Mesenchymal stem cell (in vitro differentiated cells and primary cell): ENCODE results near the gene CLSTN1.

Experiments
- DNase-seq: peaks from one replicate; pipeline ENCODE4 v3.0.0-alpha.2; 2013
- H2AFZ ChIP-seq: one replicate; pipeline ENCODE4 v1.6.1; 2013; ENCODE audit warnings: low read depth, mild to moderate bottlenecking, control low read depth, inconsistent platforms, low read length, moderate library complexity
- H2AK5ac ChIP-seq: 2 replicates; pipeline ENCODE4 v1.6.1; 2013; ENCODE audit warnings: low read length, moderate library complexity, mild to moderate bottlenecking, inconsistent platforms; ENCODE audit not compliant: severe bottlenecking
- H2BK120ac ChIP-seq: one replicate; pipeline ENCODE4 v1.6.1; 2013; ENCODE audit warnings: low read depth, mild to moderate bottlenecking, inconsistent platforms, low read length, moderate library complexity
- H2BK12ac ChIP-seq, 2 experiments: one replicate each; pipeline ENCODE4 v1.6.1; 2013; ENCODE audit warnings: inconsistent platforms in 2 of 2, low read length in 2 of 2, mild to moderate bottlenecking in 2 of 2, moderate library complexity in 2 of 2, control low read depth in 1 of 2
- H2BK15ac ChIP-seq: one replicate; pipeline ENCODE4 v1.6.1; 2013; ENCODE audit warnings: mild to moderate bottlenecking, low read depth, inconsistent platforms; ENCODE audit not compliant: poor library complexity, severe bottlenecking
- H2BK5ac ChIP-seq: 2 replicates; pipeline ENCODE4 v1.6.1; 2013; ENCODE audit warnings: low read depth, mild to moderate bottlenecking, low read length, control low read depth, inconsistent platforms; ENCODE audit not compliant: poor library complexity, severe bottlenecking
- H3K14ac ChIP-seq, 2 experiments: one replicate each; pipeline ENCODE4 v1.6.1; 2013; ENCODE audit warnings: inconsistent platforms in 2 of 2, low read length in 2 of 2, control low read depth in 1 of 2, mild to moderate bottlenecking in 1 of 2, moderate library complexity in 1 of 2
- H3K18ac ChIP-seq, 2 experiments: one replicate each; pipeline ENCODE4 v1.6.1; 2013; ENCODE audit warnings: inconsistent platforms in 2 of 2, low read length in 2 of 2, control low read depth in 1 of 2, low read depth in 1 of 2, mild to moderate bottlenecking in 1 of 2
- H3K23ac ChIP-seq, 2 experiments: one replicate each; pipeline ENCODE4 v1.6.1; 2013; ENCODE audit warnings: inconsistent platforms in 2 of 2, low read length in 2 of 2, mild to moderate bottlenecking in 2 of 2, moderate library complexity in 2 of 2, control low read depth in 1 of 2
- H3K27ac ChIP-seq: 2 replicates; pipeline ENCODE4 v1.5.1; 2013; ENCODE audit warnings: mild to moderate bottlenecking, moderate library complexity, low read length, control low read depth, inconsistent platforms; ENCODE audit not compliant: poor library complexity, severe bottlenecking
- H3K27me3 ChIP-seq, 2 experiments: 2 replicates each; pipeline versions ENCODE4 v1.6.1 to v1.7.0; 2013; ENCODE audit warnings: low read length in 2 of 2, mild to moderate bottlenecking in 2 of 2, moderate library complexity in 2 of 2, control low read depth in 1 of 2, inconsistent platforms in 1 of 2; ENCODE audit not compliant: control insufficient read depth in 1 of 2, insufficient read depth in 1 of 2
- H3K36me3 ChIP-seq, 2 experiments: 2 replicates each; pipeline versions ENCODE4 v1.6.1 to v1.7.0; 2013; ENCODE audit warnings: low read length in 2 of 2, control low read depth in 1 of 2, inconsistent platforms in 1 of 2, low read depth in 1 of 2, mild to moderate bottlenecking in 1 of 2; ENCODE audit not compliant: insufficient read depth in 2 of 2, control insufficient read depth in 1 of 2
- H3K4ac ChIP-seq, 2 experiments: one replicate each; pipeline ENCODE4 v1.6.1; 2013; ENCODE audit warnings: inconsistent platforms in 2 of 2, low read length in 2 of 2, mild to moderate bottlenecking in 2 of 2, moderate library complexity in 2 of 2, control low read depth in 1 of 2, low read depth in 1 of 2
- H3K4me1 ChIP-seq: 2 replicates; pipeline ENCODE4 v1.6.1; 2013; ENCODE audit warnings: low read depth, low read length, control low read depth; ENCODE audit not compliant: control insufficient read depth, insufficient read depth
- H3K4me2 ChIP-seq: 2 replicates; pipeline ENCODE4 v1.6.1; 2013; ENCODE audit warnings: low read length, mild to moderate bottlenecking, inconsistent platforms; ENCODE audit not compliant: poor library complexity, severe bottlenecking
- H3K4me3 ChIP-seq, 2 experiments: 2 replicates each; pipeline versions ENCODE4 v1.5.1 to v1.7.0; 2013; ENCODE audit warnings: low read length in 2 of 2, mild to moderate bottlenecking in 2 of 2, control low read depth in 1 of 2, low read depth in 1 of 2; ENCODE audit not compliant: insufficient read depth in 1 of 2
- H3K79me1 ChIP-seq: replicated peaks from 2 replicates; pipeline ENCODE4 v1.6.1; 2013; ENCODE audit warnings: mild to moderate bottlenecking, control low read depth, low read length, inconsistent platforms; ENCODE audit not compliant: poor library complexity, severe bottlenecking
- H3K9ac ChIP-seq: 2 replicates; pipeline ENCODE4 v1.7.0; 2013; ENCODE audit warnings: mild to moderate bottlenecking, low read length, moderate library complexity
- H3K9me3 ChIP-seq: 2 replicates; pipeline ENCODE4 v1.7.0; 2013; ENCODE audit warnings: mild to moderate bottlenecking, low read length; ENCODE audit not compliant: control insufficient read depth
- H4K8ac ChIP-seq: one replicate; pipeline ENCODE4 v1.6.1; 2013; ENCODE audit warnings: inconsistent platforms, mild to moderate bottlenecking, low read length, moderate library complexity
- H4K91ac ChIP-seq: one replicate; pipeline ENCODE4 v1.6.1; 2013; ENCODE audit warnings: mild to moderate bottlenecking, low read length, inconsistent platforms
- WGBS: methylation state at CpG from one replicate; pipeline ENCODE4 v1.1.7; 2013; ENCODE audit warnings: mixed read lengths; 5-methylcytosine and 5-hydroxymethylcytosine counted together

The CLSTN1 gene

GRCh38 chr1:9770298-9770697 is 53.5 kb downstream of the CLSTN1 start:
- no peak overlapping the region for H2BK120ac ChIP-seq
- 89% methylated on average over 10 of the region's 10 CpGs for WGBS
- no peak overlapping the region for H3K4me3 ChIP-seq

GRCh38 chr1:9768983-9769382 is 54.8 kb downstream of the CLSTN1 start:
- H4K91ac ChIP-seq: no peak overlapping the region
- H2BK12ac ChIP-seq: no peak overlapping the region
- peaks cover 20% of the 10 kb centered on the region for H3K79me1 ChIP-seq
- H2AK5ac ChIP-seq: no peak overlapping the region
- H2AFZ ChIP-seq: no peak overlapping the region
- H2BK15ac ChIP-seq: no peak overlapping the region
- H2BK120ac ChIP-seq: no peak overlapping the region
- WGBS: 50% methylated on average over 1 of the region's 3 CpGs
- no peak overlapping the region for H3K14ac ChIP-seq
- no peak overlapping the region for H3K4ac ChIP-seq
- H4K8ac ChIP-seq: no peak overlapping the region
- DNase-seq: no peak
- H3K4me1 ChIP-seq: peaks cover 12% of the 10 kb centered on the region
- H3K27ac ChIP-seq: no peak overlapping the region
- no peak overlapping the region for H2BK5ac ChIP-seq
- no peak overlapping the region for H3K4me3 ChIP-seq
- H3K23ac ChIP-seq: no peak overlapping the region
- H3K18ac ChIP-seq: no peak overlapping the region
- peaks cover 11% of the 10 kb centered on the region in 2 experiments for H3K36me3 ChIP-seq
- H3K9me3 ChIP-seq: no peaks in the 10 kb centered on the region
- H3K4me2 ChIP-seq: no peak overlapping the region
- no peaks in the 10 kb centered on the region for H3K27me3 ChIP-seq
- H3K9ac ChIP-seq: no peak overlapping the region

More at GRCh38 chr1:9770298-9770697, 53.5 kb downstream of the CLSTN1 start:
- no peak overlapping the region for H3K14ac ChIP-seq
- no peak for DNase-seq
- peak overlapping the region; percentile 32 for H3K9ac ChIP-seq
- H3K27ac ChIP-seq: no peak overlapping the region
- no peak overlapping the region for H2AK5ac ChIP-seq
- no peaks in the 10 kb centered on the region for H3K27me3 ChIP-seq
- no peak overlapping the region for H3K23ac ChIP-seq
- peaks cover 28% of the 10 kb centered on the region for H3K79me1 ChIP-seq
- H2BK15ac ChIP-seq: peak overlapping the region; percentile 21
- no peak overlapping the region for H2AFZ ChIP-seq
- no peaks in the 10 kb centered on the region for H3K9me3 ChIP-seq
- H3K36me3 ChIP-seq: peaks cover 11% of the 10 kb centered on the region in 2 experiments
- H2BK5ac ChIP-seq: no peak overlapping the region
- H3K4ac ChIP-seq: no peak overlapping the region
- no peak overlapping the region for H4K91ac ChIP-seq
- peaks cover 11% of the 10 kb centered on the region for H3K4me1 ChIP-seq
- H3K18ac ChIP-seq: no peak overlapping the region
- H3K4me2 ChIP-seq: no peak overlapping the region
- H2BK12ac ChIP-seq: no peak overlapping the region
- H4K8ac ChIP-seq: no peak overlapping the region

GRCh38 chr1:9767964-9768668 is 55.6 kb downstream of the CLSTN1 start:
- 97% methylated on average over 24 of the region's 24 CpGs for WGBS
- Histone ChIP-seq H4K8ac (no peak overlapping the region), H4K91ac (no peak overlapping the region), H3K4me3 (no peak overlapping the region), H3K18ac (no peak overlapping the region), H3K4me2 (no peak overlapping the region), H3K36me3 (peaks cover 10% of the 10 kb centered on the region in 2 experiments), H2BK120ac (no peak overlapping the region), H3K4ac (no peak overlapping the region), H2AK5ac (no peak overlapping the region), H2BK12ac (no peak overlapping the region), H3K27ac (no peak overlapping the region), H2BK5ac (no peak overlapping the region), H3K79me1 (peaks cover 25% of the 10 kb centered on the region), H3K27me3 (no peaks in the 10 kb centered on the region), H3K9me3 (no peaks in the 10 kb centered on the region), H3K14ac (no peak overlapping the region), H2BK15ac (no peak overlapping the region), H2AFZ (no peak overlapping the region), H3K4me1 (peaks cover 12% of the 10 kb centered on the region), H3K23ac (no peak overlapping the region), H3K9ac (no peak overlapping the region)
- DNase-seq: no peak

GRCh38 chr1:9766759-9767442 is 56.9 kb downstream of the CLSTN1 start:
- H2BK12ac ChIP-seq: peak overlapping the region in 1 of 2 experiments; percentile 49
- peak overlapping the region in 1 of 2 experiments; percentile 52 for H3K18ac ChIP-seq
- no peak overlapping the region for H3K4me2 ChIP-seq
- no peak overlapping the region for H3K4ac ChIP-seq
- H2BK5ac ChIP-seq: no peak overlapping the region
- peak; percentile 99 for DNase-seq
- H3K23ac ChIP-seq: no peak overlapping the region
- H3K36me3 ChIP-seq: peaks cover 1 to 7% of the 10 kb centered on the region in 2 experiments
- H3K9me3 ChIP-seq: no peaks in the 10 kb centered on the region
- peaks cover 18% of the 10 kb centered on the region for H3K79me1 ChIP-seq
- peak overlapping the region; percentile 62 for H3K9ac ChIP-seq
- no peaks in the 10 kb centered on the region for H3K27me3 ChIP-seq
- no peak overlapping the region for H2AK5ac ChIP-seq
- peaks cover 12% of the 10 kb centered on the region for H3K4me1 ChIP-seq
- H3K14ac ChIP-seq: no peak overlapping the region
- H4K8ac ChIP-seq: no peak overlapping the region
- H2AFZ ChIP-seq: no peak overlapping the region
- peak overlapping the region; percentile 82 for H3K27ac ChIP-seq
- H2BK120ac ChIP-seq: no peak overlapping the region
- H4K91ac ChIP-seq: no peak overlapping the region
- no peak overlapping the region for H3K4me3 ChIP-seq
- no peak overlapping the region for H2BK15ac ChIP-seq
- 78% methylated on average over 14 of the region's 15 CpGs for WGBS
